ENCODE measurements around the gene ATP8B4. TPM values are rescaled to one million over a fixed set of nuclear protein-coding genes. Genes with fewer than 3 reads are reported as not detected.
A peak's percentile ranks its signal among the peaks of the same experiment; 100 is the strongest.

ATP8B4 gene
- total and polyA plus RNA-seq, 2 donors from 2014 or later, result 2.1 to 12.5 TPM

DNA sequence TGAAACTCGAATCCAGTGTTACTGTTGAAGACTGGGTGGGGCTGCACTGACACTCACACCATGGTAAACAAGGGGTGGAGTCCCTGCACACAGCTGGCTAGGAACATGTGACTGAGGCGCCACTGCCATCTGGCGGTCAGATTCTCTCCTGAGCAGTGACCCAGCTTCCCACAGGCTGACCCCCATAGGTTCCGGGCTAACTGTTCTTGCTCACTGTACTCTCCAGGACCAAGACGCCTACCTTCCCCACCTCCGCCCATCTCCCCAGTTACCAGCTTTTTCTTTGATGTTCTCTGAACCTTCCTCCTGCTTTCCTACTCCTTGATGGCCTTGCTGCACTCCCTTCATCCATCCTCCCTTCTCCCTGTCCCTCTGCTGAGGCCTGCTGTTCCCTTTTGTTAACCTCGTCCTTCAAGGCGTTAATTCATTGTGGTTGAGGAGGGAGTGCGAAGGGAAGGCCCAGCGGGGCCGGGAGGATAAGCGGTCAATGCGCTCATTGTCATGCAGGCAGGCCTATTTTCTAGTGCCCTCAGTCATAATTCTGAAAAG is 115.2 kb downstream of the ATP8B4 start:
- Histone ChIP-seq H3K4me3 (ENCODE audit: low read length in 3 of 3) (no peak overlapping the region), H3K4me1 (ENCODE audit: control insufficient read depth in 2 of 3, insufficient read depth in 2 of 3, low read depth in 1 of 3, low read length in 3 of 3) (no peaks in the 10 kb centered on the region), H3K36me3 (ENCODE audit: control insufficient read depth in 2 of 3, insufficient read depth in 3 of 3, low read length in 3 of 3) (no peaks in the 10 kb centered on the region), H3K9me3 (ENCODE audit: control insufficient read depth in 2 of 3, insufficient read depth in 1 of 3, low read length in 3 of 3) (no peaks in the 10 kb centered on the region), H3K27me3 (ENCODE audit: control insufficient read depth, insufficient read depth, low read length) (no peaks in the 10 kb centered on the region), H3K27ac (ENCODE audit: low read depth in 2 of 2, low read length in 2 of 2) (no peak overlapping the region), H3K9ac (ENCODE audit: low read length in 3 of 3) (no peak overlapping the region)
- intact Hi-C loops (cut with DNase I), result no loop called here
- TF ChIP-seq, protein P1, sequence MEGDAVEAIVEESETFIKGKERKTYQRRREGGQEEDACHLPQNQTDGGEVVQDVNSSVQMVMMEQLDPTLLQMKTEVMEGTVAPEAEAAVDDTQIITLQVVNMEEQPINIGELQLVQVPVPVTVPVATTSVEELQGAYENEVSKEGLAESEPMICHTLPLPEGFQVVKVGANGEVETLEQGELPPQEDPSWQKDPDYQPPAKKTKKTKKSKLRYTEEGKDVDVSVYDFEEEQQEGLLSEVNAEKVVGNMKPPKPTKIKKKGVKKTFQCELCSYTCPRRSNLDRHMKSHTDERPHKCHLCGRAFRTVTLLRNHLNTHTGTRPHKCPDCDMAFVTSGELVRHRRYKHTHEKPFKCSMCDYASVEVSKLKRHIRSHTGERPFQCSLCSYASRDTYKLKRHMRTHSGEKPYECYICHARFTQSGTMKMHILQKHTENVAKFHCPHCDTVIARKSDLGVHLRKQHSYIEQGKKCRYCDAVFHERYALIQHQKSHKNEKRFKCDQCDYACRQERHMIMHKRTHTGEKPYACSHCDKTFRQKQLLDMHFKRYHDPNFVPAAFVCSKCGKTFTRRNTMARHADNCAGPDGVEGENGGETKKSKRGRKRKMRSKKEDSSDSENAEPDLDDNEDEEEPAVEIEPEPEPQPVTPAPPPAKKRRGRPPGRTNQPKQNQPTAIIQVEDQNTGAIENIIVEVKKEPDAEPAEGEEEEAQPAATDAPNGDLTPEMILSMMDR (IDR thresholded peaks at IDR 0.05; ENCODE audit: borderline replicate concordance, extremely low read depth, insufficient read depth), result peak; percentile 49
- FAIRE-seq, result no peak
- peak; percentile 82 to 91 (median 85) for DNase-seq

DNA sequence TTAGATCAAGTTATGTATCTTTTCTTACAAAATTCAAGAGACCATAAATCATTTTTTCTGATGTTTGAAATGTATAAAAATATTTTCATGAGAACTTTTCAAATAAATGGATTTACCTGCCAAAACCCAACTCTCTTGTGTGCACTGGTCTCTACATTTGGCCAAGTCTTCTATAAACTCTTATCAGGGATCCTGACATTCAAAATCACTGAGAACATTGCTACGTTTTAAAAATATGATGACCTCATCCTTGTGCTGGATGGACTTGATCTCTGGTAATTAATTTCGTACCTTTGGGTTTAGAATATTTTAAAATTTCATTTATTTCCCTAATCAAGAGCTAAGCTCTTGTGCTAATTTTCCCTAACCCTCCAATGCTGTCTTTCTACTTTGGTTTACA is 127.4 kb downstream of the ATP8B4 start:
- FAIRE-seq, result peak; percentile 21
- intact Hi-C loops (cut with DNase I), result no loop called here
- H3K4me3 ChIP-seq (ENCODE audit: low read length in 3 of 3), result no peak overlapping the region
- H3K36me3 ChIP-seq (ENCODE audit: control insufficient read depth in 2 of 3, insufficient read depth in 3 of 3, low read length in 3 of 3), result no peaks in the 10 kb centered on the region
- no peak overlapping the region for H3K27ac ChIP-seq (ENCODE audit: low read depth in 2 of 2, low read length in 2 of 2)
- H3K9me3 ChIP-seq (ENCODE audit: control insufficient read depth in 2 of 3, insufficient read depth in 1 of 3, low read length in 3 of 3), result no peaks in the 10 kb centered on the region
- no peaks in the 10 kb centered on the region for H3K27me3 ChIP-seq (ENCODE audit: control insufficient read depth, insufficient read depth, low read length)
- DNase-seq, result no peak
- peaks cover 0 to 3% (median 0%) of the 10 kb centered on the region in 3 donors for H3K4me1 ChIP-seq (ENCODE audit: control insufficient read depth in 2 of 3, insufficient read depth in 2 of 3, low read depth in 1 of 3, low read length in 3 of 3)
- TF ChIP-seq, protein P1 (IDR thresholded peaks at IDR 0.05; ENCODE audit: borderline replicate concordance, extremely low read depth, insufficient read depth), result no peak
- H3K9ac ChIP-seq (ENCODE audit: low read length in 3 of 3), result no peak overlapping the region

DNA sequence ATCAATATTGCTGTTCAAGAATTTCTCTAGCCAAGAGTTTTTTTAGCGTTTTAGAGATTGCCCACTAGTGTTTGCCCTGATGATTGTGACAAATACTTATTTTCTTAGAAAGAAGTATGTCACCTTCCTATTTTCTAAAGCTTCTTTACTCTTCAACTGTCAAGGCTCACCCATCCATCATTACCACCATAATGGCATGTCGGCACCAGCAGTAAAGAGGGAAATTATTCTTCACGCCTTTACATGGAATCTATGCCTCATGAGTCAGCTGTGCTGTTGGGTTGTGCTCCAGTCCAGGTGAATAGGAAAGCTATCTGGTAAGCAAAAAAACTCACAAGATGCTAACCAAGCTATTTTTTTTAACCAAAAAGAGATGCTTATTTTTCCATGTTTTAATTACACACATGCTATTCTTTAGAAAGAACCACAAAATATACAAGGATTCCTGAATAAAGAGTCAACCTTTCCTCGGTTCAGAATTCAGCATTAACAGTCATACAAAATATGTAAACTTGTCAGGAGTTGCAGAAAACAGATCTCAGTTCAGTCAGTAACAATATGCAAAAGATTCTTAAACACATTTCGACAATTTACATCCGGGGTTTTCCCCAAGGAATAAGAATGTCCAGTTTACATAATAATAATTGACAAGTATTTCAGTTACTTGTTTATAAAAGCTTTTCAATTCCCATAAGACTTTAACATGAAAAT is 128.0 kb downstream of the ATP8B4 start:
- no peak overlapping the region for H3K9ac ChIP-seq (ENCODE audit: low read length in 3 of 3)
- H3K27ac ChIP-seq (ENCODE audit: low read depth in 2 of 2, low read length in 2 of 2), result no peak overlapping the region
- peaks cover 0 to 3% (median 0%) of the 10 kb centered on the region in 3 donors for H3K4me1 ChIP-seq (ENCODE audit: control insufficient read depth in 2 of 3, insufficient read depth in 2 of 3, low read depth in 1 of 3, low read length in 3 of 3)
- H3K27me3 ChIP-seq (ENCODE audit: control insufficient read depth, insufficient read depth, low read length), result no peaks in the 10 kb centered on the region
- no peaks in the 10 kb centered on the region for H3K9me3 ChIP-seq (ENCODE audit: control insufficient read depth in 2 of 3, insufficient read depth in 1 of 3, low read length in 3 of 3)
- no peaks in the 10 kb centered on the region for H3K36me3 ChIP-seq (ENCODE audit: control insufficient read depth in 2 of 3, insufficient read depth in 3 of 3, low read length in 3 of 3)
- intact Hi-C loops (cut with DNase I), result no loop called here
- no peak overlapping the region for H3K4me3 ChIP-seq (ENCODE audit: low read length in 3 of 3)
- FAIRE-seq (no peak), DNase-seq (no peak)
- TF ChIP-seq, protein P1 (IDR thresholded peaks at IDR 0.05; ENCODE audit: borderline replicate concordance, extremely low read depth, insufficient read depth), result no peak

Data from kidney (tissue), 14 donors.